ENCODE measurements around the gene SLCO2A1. TPM values are rescaled to one million over a fixed set of nuclear protein-coding genes. Genes with fewer than 3 reads are reported as not detected.

The SLCO2A1 gene
- total RNA-seq, 3 donors from 2014 or later: 34.3 to 72.2 (median 67.7) TPM

DNA sequence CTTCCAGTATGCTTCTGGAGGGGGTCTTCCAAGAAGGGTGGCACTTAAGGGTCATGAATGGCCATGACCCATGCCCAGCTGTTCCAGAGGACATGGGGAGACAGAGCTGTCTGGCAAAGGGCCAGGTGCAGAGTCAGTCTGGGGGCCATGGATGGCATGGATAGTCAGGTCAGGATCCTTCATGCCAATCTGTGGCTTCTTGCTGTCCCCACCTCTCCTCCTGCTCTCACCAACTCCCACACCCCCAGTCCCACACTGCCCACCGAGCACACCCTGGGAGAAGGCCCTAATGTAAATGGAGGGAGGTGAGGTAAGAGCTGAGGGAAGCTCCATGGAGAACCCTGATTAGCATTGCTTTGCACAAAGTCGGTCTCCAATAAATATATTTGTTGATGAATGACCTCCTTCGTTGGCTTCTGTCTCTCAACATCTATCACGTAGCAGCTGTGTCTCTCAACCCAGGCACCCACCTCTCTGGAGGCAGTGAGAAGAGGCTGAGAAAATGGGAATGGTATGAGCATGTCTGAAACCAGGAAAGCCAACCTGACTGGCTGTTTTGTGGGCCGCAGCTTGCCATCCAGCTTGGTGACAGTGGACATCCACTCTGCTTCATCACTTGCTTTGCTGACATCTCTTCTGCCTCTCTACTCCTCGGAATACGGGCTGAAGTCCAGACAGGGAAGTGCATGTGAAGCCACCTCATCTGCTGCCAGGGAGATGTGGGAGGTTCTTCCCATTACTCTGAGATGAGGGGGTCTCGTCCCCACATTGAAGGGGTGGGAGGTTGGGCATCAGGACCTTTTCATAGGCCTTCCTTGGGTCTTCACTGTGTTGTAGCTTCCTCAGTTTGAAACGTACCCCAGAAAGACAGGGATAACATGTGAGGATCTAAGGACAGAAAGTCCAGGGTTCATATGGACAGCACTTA lies 96.4 kb downstream of the SLCO2A1 start:
- ATAC-seq (no peak), DNase-seq (no peak)
- Histone ChIP-seq H3K9me3 (no peaks in the 10 kb centered on the region), H3K4me3 (no peak overlapping the region), H3K36me3 (ENCODE audit: low read depth) (no peaks in the 10 kb centered on the region), H3K4me1 (ENCODE audit: low read depth) (peaks cover 7% of the 10 kb centered on the region)
- intact Hi-C loops (cut with DNase I, micrococcal nuclease): no loop called here
- TF ChIP-seq, protein P1, sequence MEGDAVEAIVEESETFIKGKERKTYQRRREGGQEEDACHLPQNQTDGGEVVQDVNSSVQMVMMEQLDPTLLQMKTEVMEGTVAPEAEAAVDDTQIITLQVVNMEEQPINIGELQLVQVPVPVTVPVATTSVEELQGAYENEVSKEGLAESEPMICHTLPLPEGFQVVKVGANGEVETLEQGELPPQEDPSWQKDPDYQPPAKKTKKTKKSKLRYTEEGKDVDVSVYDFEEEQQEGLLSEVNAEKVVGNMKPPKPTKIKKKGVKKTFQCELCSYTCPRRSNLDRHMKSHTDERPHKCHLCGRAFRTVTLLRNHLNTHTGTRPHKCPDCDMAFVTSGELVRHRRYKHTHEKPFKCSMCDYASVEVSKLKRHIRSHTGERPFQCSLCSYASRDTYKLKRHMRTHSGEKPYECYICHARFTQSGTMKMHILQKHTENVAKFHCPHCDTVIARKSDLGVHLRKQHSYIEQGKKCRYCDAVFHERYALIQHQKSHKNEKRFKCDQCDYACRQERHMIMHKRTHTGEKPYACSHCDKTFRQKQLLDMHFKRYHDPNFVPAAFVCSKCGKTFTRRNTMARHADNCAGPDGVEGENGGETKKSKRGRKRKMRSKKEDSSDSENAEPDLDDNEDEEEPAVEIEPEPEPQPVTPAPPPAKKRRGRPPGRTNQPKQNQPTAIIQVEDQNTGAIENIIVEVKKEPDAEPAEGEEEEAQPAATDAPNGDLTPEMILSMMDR (IDR thresholded peaks at IDR 0.05): no peak

DNA sequence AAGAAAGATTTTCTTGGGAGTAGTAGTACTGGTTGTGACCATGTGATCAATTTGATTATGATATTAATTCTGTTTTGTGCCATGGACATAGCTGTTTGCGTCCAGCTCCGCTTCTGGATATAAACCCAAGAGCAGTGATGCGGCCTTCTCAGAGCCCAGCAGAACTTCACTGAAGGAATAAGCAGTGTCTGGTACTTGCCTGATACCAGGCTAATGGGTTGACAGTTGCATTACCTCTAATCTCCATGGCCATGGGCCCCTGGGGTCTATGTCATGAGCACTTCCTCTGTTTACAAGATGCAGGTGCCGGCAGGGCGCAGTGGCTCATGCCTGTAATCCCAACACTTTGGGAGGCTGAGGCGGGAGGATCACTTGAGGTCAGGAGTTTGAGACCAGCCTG lies 97.7 kb downstream of the SLCO2A1 start:
- intact Hi-C loops (cut with DNase I, micrococcal nuclease): no loop called here
- DNase-seq (no peak), ATAC-seq (no peak)
- TF ChIP-seq, protein P1 (IDR thresholded peaks at IDR 0.05): no peak
- H3K4me3 ChIP-seq: no peak overlapping the region
- H3K9me3 ChIP-seq: no peaks in the 10 kb centered on the region
- no peaks in the 10 kb centered on the region for H3K36me3 ChIP-seq (ENCODE audit: low read depth)
- peaks cover 12% of the 10 kb centered on the region for H3K4me1 ChIP-seq (ENCODE audit: low read depth)

DNA sequence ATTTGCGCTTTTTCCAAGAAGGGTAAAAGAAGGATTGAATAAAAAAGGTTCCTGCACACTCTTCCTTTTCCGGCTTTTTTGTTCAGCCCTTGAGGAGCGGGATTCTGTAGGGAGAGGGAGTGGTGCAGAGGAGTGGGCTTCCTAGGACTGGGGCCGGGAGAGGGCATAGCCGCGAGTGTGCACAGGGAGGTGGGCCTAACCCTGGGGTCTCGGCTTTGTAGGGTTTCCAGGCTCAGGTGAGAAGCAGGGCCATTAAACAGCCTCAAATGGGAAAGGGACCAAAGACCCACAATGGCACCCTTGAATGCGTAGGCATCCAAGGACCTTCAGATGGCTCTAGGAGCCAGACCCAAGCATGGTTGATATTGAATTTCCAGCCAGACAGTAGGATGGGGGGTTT lies 98.6 kb downstream of the SLCO2A1 start:
- no peak for ATAC-seq
- TF ChIP-seq, protein P1 (IDR thresholded peaks at IDR 0.05): no peak
- intact Hi-C loops (cut with DNase I, micrococcal nuclease): no loop called here

DNA sequence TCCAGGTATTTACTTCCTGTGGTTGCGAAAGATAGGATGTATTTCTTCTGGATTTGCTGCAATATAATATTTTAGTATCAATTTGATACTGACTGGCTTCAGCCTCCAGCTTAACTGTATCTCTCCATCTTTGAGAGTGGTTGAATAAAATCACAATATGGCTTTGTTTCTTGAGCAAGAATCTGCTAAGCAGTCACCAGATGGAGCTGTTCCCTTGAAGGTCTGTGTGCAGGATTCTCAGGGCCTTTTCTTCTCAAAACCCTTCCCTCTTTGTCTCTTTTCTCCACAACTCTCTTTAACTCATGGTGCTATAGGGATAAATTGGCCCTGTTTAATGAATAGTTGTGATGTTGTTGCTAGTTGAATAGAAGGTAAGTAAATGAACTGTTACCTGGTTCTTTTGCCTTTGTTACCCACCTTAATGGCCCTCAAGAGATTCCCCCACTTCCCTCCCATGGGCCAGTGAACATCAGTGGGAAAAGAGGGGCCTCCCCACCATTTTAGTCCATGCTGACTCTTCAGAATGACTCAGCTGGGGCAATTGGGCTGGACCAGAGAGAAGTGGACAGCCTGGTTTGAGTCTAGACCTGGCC lies 99.3 kb downstream of the SLCO2A1 start:
- intact Hi-C loops (cut with DNase I, micrococcal nuclease): no loop called here
- Histone ChIP-seq H3K4me1 (ENCODE audit: low read depth) (peaks cover 12% of the 10 kb centered on the region), H3K4me3 (no peak overlapping the region), H3K36me3 (ENCODE audit: low read depth) (no peaks in the 10 kb centered on the region), H3K9me3 (no peaks in the 10 kb centered on the region)
- TF ChIP-seq, protein P1 (IDR thresholded peaks at IDR 0.05): no peak
- DNase-seq (peak in 1 of 3 donors; percentile 38), ATAC-seq (no peak)

More for the DNA sequence above, 98.6 kb downstream of the SLCO2A1 start:
- no peak for DNase-seq
- no peaks in the 10 kb centered on the region for H3K9me3 ChIP-seq
- peaks cover 12% of the 10 kb centered on the region for H3K4me1 ChIP-seq (ENCODE audit: low read depth)
- no peak overlapping the region for H3K4me3 ChIP-seq
- H3K36me3 ChIP-seq (ENCODE audit: low read depth): no peaks in the 10 kb centered on the region

DNA sequence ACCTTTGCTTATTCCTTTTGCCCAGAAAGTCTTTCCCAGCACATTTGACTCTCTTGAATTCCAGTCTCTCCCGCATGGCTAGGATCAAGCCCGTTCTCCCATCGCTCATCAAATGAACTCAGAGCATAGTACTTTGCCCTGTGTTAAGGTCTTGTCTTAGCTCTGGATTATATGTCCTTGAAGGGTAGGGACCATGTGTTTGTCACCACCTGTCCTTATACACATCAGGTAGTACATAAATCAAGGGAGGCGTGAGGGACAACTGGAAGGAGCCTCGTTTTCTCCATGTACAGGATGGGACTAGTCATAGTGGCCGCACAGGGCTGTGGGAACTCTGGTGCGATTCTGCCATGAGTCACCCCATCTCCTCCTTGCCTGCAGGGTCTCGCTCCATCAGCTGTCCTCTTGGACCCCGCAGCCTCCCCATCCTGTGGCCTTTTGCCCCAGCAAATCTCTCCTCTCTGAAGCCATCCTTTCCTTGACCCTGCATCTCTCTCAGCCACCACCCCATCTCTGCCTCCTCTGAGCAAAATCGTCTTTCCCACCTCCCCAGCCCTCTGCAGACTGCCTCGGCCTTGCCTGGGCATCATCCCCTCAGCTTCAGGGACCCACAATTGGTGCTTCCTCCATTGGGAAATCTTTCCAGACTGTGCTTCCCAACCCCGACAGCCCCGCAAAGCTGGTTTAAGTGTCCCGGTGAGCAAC lies 100.7 kb downstream of the SLCO2A1 start:
- ATAC-seq: no peak
- Histone ChIP-seq H3K36me3 (ENCODE audit: low read depth) (no peaks in the 10 kb centered on the region), H3K4me3 (no peak overlapping the region), H3K9me3 (no peaks in the 10 kb centered on the region), H3K4me1 (ENCODE audit: low read depth) (peaks cover 5% of the 10 kb centered on the region)
- intact Hi-C loops (cut with DNase I, micrococcal nuclease): loop anchor here (5.0 kb wide), 1 partner anchor 107 kb away; no protein-coding TSS in a partner anchor
- TF ChIP-seq, protein P1 (IDR thresholded peaks at IDR 0.05): no peak
- no peak for DNase-seq

All from mucosa of descending colon (tissue), 3 donors.